HL-60 (cell line): ENCODE results near the gene CHST3.

Experiments used
- DNase-seq, 2 experiments: peaks; one replicate each; pipeline ENCODE4 v3.0.0-alpha.2; 2010 to 2020; ENCODE audit warnings: low read depth in 1 of 2, low spot score in 1 of 2
- H3K27ac ChIP-seq: fragments of 250-450 bp; sonication (Bioruptor Pico); replicated peaks from 2 replicates; pipeline ENCODE4 v1.5.1; 2020; ENCODE audit warnings: mild to moderate bottlenecking, moderate library complexity
- H3K27me3 ChIP-seq: fragments of 250-450 bp; sonication (Bioruptor Pico); 2 replicates; pipeline ENCODE4 v1.5.1; 2021; ENCODE audit warnings: mild to moderate bottlenecking, moderate library complexity; ENCODE audit not compliant: insufficient read depth, poor library complexity, severe bottlenecking
- H3K4me3 ChIP-seq: replicated peaks from 2 replicates; pipeline ENCODE4 v1.5.1; 2011; ENCODE audit warnings: mild to moderate bottlenecking, control low read depth, low read length; ENCODE audit not compliant: insufficient read depth
- GABPA ChIP-seq: IDR thresholded peaks from 2 replicates; pipeline ENCODE4 v1.6.1; 2012; ENCODE audit warnings: low read depth
- POLR2AphosphoS5 ChIP-seq: IDR thresholded peaks from 2 replicates; pipeline ENCODE4 v1.6.1; 2012; ENCODE audit warnings: low read depth
- SPI1 ChIP-seq: IDR thresholded peaks from 2 replicates; pipeline ENCODE4 v1.6.1; 2012; ENCODE audit warnings: low read depth, mild to moderate bottlenecking, borderline replicate concordance
- TF ChIP-seq, protein P1 (sequence below): IDR thresholded peaks from 2 replicates; pipeline ENCODE4 v1.6.1; 2012; ENCODE audit warnings: low read depth; ENCODE audit not compliant: insufficient replicate concordance
- TF ChIP-seq, protein P2 (sequence below): IDR thresholded peaks from one replicate; pipeline ENCODE4 v1.5.1; 2011; ENCODE audit warnings: low read length, control low read depth, inconsistent platforms; ENCODE audit not compliant: insufficient read depth

The CHST3 gene

DNA sequence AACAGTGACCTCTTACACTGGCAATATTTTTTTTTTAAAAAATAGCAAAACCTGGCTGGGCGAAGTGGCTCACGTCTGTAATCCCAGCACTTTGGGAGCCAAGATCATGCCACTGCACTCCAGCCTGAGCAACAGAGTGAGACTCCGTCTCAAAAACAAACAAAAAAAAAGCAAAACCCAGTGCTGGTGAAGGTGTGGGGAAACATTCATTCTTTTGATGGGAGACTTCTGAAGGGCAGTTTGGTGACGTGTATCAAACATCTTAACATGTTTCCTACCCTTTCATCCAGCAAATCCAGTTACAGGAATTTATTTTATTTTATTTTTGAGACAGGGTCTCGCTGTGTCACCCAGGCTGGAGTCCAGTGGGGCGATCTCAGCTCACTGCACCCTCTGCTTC is 58.0 kb downstream of the CHST3 start:
- no peak overlapping the region for H3K27ac ChIP-seq
- TF ChIP-seq SPI1 (no peak), POLR2AphosphoS5 (no peak), GABPA (no peak)
- TF ChIP-seq, protein P1, sequence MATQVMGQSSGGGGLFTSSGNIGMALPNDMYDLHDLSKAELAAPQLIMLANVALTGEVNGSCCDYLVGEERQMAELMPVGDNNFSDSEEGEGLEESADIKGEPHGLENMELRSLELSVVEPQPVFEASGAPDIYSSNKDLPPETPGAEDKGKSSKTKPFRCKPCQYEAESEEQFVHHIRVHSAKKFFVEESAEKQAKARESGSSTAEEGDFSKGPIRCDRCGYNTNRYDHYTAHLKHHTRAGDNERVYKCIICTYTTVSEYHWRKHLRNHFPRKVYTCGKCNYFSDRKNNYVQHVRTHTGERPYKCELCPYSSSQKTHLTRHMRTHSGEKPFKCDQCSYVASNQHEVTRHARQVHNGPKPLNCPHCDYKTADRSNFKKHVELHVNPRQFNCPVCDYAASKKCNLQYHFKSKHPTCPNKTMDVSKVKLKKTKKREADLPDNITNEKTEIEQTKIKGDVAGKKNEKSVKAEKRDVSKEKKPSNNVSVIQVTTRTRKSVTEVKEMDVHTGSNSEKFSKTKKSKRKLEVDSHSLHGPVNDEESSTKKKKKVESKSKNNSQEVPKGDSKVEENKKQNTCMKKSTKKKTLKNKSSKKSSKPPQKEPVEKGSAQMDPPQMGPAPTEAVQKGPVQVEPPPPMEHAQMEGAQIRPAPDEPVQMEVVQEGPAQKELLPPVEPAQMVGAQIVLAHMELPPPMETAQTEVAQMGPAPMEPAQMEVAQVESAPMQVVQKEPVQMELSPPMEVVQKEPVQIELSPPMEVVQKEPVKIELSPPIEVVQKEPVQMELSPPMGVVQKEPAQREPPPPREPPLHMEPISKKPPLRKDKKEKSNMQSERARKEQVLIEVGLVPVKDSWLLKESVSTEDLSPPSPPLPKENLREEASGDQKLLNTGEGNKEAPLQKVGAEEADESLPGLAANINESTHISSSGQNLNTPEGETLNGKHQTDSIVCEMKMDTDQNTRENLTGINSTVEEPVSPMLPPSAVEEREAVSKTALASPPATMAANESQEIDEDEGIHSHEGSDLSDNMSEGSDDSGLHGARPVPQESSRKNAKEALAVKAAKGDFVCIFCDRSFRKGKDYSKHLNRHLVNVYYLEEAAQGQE, result no peak
- TF ChIP-seq, protein P2, sequence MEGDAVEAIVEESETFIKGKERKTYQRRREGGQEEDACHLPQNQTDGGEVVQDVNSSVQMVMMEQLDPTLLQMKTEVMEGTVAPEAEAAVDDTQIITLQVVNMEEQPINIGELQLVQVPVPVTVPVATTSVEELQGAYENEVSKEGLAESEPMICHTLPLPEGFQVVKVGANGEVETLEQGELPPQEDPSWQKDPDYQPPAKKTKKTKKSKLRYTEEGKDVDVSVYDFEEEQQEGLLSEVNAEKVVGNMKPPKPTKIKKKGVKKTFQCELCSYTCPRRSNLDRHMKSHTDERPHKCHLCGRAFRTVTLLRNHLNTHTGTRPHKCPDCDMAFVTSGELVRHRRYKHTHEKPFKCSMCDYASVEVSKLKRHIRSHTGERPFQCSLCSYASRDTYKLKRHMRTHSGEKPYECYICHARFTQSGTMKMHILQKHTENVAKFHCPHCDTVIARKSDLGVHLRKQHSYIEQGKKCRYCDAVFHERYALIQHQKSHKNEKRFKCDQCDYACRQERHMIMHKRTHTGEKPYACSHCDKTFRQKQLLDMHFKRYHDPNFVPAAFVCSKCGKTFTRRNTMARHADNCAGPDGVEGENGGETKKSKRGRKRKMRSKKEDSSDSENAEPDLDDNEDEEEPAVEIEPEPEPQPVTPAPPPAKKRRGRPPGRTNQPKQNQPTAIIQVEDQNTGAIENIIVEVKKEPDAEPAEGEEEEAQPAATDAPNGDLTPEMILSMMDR, result no peak
- H3K27me3 ChIP-seq, result no peaks in the 10 kb centered on the region
- no peak overlapping the region for H3K4me3 ChIP-seq
- no peak for DNase-seq

DNA sequence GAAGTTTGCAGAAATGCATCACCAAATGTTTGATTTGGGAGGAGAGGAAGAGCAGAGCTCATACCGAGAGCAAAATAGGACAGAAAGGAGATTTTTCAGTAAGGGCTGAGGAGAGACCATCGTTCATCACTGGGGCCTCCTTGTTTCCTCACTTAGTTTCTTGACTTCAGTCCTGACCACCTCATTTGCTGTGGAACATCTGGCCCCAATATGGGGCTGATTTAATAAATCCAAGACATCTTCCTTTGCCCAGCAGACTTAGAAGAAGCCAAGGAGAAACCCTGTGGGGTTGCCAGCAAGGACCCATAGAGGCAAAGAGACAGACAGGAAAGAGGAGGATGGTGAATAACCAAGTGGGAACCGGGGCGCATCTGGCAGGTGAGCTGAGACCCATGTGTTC is 60.4 kb downstream of the CHST3 start:
- no peaks in the 10 kb centered on the region for H3K27me3 ChIP-seq
- H3K4me3 ChIP-seq, result no peak overlapping the region
- no peak for DNase-seq
- TF ChIP-seq POLR2AphosphoS5 (no peak), SPI1 (no peak), GABPA (no peak)
- TF ChIP-seq, protein P1, result no peak
- TF ChIP-seq, protein P2, result no peak
- H3K27ac ChIP-seq, result no peak overlapping the region

DNA sequence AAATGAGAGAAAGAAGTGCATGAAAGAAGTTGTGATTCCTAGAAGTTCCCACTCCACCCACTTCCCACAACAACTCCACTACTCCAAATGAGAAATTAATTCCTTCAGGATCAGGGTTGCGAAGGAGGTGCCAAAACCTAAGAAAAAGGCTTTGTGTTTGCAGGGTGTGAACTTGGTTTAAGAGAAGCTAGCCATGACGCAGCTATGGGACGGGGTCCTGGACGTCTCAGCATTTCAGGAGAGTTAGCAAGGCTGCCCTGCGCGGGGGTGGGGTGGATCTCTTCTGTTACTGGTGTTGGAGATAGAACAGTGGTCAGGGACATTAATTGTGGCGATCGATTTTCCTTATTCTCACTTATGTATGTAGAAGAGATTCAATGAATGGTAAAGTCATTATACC is 61.2 kb downstream of the CHST3 start:
- Histone ChIP-seq H3K27me3 (peaks cover 7% of the 10 kb centered on the region), H3K4me3 (no peak overlapping the region), H3K27ac (no peak overlapping the region)
- no peak for TF ChIP-seq POLR2AphosphoS5
- TF ChIP-seq GABPA, result no peak
- TF ChIP-seq, protein P2, result no peak
- TF ChIP-seq, protein P1, result no peak
- no peak for TF ChIP-seq SPI1
- no peak for DNase-seq
